HL-60 (cell line): Measurements from ENCODE around the gene DDAH2.

Experiments used
- CTCF ChIP-seq: IDR thresholded peaks from one replicate; pipeline ENCODE4 v1.5.1; 2011; ENCODE audit warnings: low read length, control low read depth, inconsistent platforms; ENCODE audit not compliant: insufficient read depth
- GABPA ChIP-seq: IDR thresholded peaks from 2 replicates; pipeline ENCODE4 v1.6.1; 2012; ENCODE audit warnings: low read depth
- POLR2AphosphoS5 ChIP-seq: IDR thresholded peaks from 2 replicates; pipeline ENCODE4 v1.6.1; 2012; ENCODE audit warnings: low read depth
- REST ChIP-seq: IDR thresholded peaks from 2 replicates; pipeline ENCODE4 v1.6.1; 2012; ENCODE audit warnings: low read depth; ENCODE audit not compliant: insufficient replicate concordance

GRCh38 chr6:31771992-31772358, 42.9 kb upstream of the DDAH2 start:
- TF ChIP-seq REST: no peak
- TF ChIP-seq CTCF: no peak
- no peak for TF ChIP-seq GABPA
- TF ChIP-seq POLR2AphosphoS5: no peak
